ENCODE results near the gene KICS2.

KICS2 gene

GRCh38 chr12:64189530-64189929, 32.6 kb downstream of the KICS2 start:
- no peak for DNase-seq (ENCODE audit: extremely low read depth, low read depth)
- no peak for TF ChIP-seq CTCF (IDR thresholded peaks at IDR 0.05; ENCODE audit: low read depth, low read length, missing control alignments)
- H3K4me3 ChIP-seq (replicated peaks; ENCODE audit: low read depth, low read length), result no peak overlapping the region

- no peak overlapping the region for H3K4me3 ChIP-seq (replicated peaks; ENCODE audit: low read depth, low read length)
- TF ChIP-seq CTCF (IDR thresholded peaks at IDR 0.05; ENCODE audit: low read depth, low read length, missing control alignments), result no peak
- no peak for DNase-seq (ENCODE audit: extremely low read depth, low read depth)
These were observed 34.3 kb downstream of the KICS2 start for GRCh38 chr12:64187794-64188193.

GRCh38 chr12:64187370-64187769, 34.7 kb downstream of the KICS2 start:
- H3K4me3 ChIP-seq (replicated peaks; ENCODE audit: low read depth, low read length), result no peak overlapping the region
- TF ChIP-seq CTCF (IDR thresholded peaks at IDR 0.05; ENCODE audit: low read depth, low read length, missing control alignments), result no peak
- no peak for DNase-seq (ENCODE audit: extremely low read depth, low read depth)

- no peak overlapping the region for H3K4me3 ChIP-seq (replicated peaks; ENCODE audit: low read depth, low read length)
- no peak for TF ChIP-seq CTCF (IDR thresholded peaks at IDR 0.05; ENCODE audit: low read depth, low read length, missing control alignments)
- DNase-seq (ENCODE audit: extremely low read depth, low read depth), result no peak
These were observed 35.3 kb downstream of the KICS2 start for GRCh38 chr12:64186789-64187188.

GRCh38 chr12:64184216-64184615, 37.9 kb downstream of the KICS2 start:
- no peak for TF ChIP-seq CTCF (IDR thresholded peaks at IDR 0.05; ENCODE audit: low read depth, low read length, missing control alignments)
- H3K4me3 ChIP-seq (replicated peaks; ENCODE audit: low read depth, low read length), result no peak overlapping the region

GRCh38 chr12:64181430-64182291, 40.4 kb downstream of the KICS2 start:
- DNase-seq (ENCODE audit: extremely low read depth, low read depth), result peak; percentile 91
- TF ChIP-seq CTCF (IDR thresholded peaks at IDR 0.05; ENCODE audit: low read depth, low read length, missing control alignments), result peak; percentile 72
- no peak overlapping the region for H3K4me3 ChIP-seq (replicated peaks; ENCODE audit: low read depth, low read length)

More at GRCh38 chr12:64184216-64184615, 37.9 kb downstream of the KICS2 start:
- no peak for DNase-seq (ENCODE audit: extremely low read depth, low read depth)

Data from HFF-Myc (cell line).